Measurements from ENCODE around the gene FARP1.

FARP1 gene, protein sequence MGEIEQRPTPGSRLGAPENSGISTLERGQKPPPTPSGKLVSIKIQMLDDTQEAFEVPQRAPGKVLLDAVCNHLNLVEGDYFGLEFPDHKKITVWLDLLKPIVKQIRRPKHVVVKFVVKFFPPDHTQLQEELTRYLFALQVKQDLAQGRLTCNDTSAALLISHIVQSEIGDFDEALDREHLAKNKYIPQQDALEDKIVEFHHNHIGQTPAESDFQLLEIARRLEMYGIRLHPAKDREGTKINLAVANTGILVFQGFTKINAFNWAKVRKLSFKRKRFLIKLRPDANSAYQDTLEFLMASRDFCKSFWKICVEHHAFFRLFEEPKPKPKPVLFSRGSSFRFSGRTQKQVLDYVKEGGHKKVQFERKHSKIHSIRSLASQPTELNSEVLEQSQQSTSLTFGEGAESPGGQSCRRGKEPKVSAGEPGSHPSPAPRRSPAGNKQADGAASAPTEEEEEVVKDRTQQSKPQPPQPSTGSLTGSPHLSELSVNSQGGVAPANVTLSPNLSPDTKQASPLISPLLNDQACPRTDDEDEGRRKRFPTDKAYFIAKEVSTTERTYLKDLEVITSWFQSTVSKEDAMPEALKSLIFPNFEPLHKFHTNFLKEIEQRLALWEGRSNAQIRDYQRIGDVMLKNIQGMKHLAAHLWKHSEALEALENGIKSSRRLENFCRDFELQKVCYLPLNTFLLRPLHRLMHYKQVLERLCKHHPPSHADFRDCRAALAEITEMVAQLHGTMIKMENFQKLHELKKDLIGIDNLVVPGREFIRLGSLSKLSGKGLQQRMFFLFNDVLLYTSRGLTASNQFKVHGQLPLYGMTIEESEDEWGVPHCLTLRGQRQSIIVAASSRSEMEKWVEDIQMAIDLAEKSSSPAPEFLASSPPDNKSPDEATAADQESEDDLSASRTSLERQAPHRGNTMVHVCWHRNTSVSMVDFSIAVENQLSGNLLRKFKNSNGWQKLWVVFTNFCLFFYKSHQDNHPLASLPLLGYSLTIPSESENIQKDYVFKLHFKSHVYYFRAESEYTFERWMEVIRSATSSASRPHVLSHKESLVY

DNA sequence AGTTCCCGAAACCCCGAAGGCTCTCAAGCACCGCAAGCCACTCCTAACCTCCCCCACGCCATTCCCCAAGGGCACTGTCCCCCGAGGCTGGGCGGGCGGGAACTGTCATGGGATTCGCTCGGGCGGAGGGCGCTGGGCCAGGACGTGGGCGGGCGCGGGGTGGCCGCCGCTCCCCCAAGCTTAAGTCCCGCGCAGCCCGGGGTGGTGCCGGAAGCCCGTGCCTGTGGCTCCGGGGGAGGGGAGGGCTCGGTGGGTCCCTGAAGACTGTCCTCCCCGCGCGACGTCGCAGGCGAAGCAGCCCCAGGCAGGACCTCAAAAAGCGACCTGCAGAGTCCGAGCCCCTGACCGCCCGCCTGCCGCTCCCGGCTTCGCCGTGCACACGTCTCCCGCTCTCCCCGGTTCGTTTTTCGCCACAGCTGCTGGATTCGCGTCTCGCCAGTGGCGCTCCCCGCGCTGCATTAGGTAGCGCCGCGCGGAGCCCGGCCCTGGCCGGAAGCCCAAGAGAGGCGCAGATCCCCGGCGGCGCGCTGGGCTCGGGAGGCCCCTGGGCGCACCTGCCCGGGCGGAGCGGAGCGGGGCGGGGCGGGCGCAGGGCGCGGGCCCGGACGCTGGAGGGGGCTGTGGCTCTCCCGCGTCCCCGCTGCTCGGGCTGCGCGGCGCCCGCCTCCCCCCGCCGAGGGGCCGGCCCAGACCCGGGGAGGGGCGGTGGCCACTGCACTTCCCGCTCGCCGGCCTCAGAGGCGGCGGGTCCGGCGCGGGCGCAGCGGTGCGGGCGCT lies at the start of gene FARP1:
TSS of gene FARP1 (plus strand) at position 715 of the 777 bp plus-strand sequence. CDS start 70,149 bp downstream, outside the sequence.
- TF ChIP-seq, protein P1, sequence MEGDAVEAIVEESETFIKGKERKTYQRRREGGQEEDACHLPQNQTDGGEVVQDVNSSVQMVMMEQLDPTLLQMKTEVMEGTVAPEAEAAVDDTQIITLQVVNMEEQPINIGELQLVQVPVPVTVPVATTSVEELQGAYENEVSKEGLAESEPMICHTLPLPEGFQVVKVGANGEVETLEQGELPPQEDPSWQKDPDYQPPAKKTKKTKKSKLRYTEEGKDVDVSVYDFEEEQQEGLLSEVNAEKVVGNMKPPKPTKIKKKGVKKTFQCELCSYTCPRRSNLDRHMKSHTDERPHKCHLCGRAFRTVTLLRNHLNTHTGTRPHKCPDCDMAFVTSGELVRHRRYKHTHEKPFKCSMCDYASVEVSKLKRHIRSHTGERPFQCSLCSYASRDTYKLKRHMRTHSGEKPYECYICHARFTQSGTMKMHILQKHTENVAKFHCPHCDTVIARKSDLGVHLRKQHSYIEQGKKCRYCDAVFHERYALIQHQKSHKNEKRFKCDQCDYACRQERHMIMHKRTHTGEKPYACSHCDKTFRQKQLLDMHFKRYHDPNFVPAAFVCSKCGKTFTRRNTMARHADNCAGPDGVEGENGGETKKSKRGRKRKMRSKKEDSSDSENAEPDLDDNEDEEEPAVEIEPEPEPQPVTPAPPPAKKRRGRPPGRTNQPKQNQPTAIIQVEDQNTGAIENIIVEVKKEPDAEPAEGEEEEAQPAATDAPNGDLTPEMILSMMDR (IDR thresholded peaks at IDR 0.05; ENCODE audit: low read depth, low read length) = no peak
- DNase-seq (ENCODE audit: low read depth in 2 of 2) = peak; percentile 44 to 73
- H3K4me3 ChIP-seq (replicated peaks in 1 of 2; ENCODE audit: low read depth in 2 of 2, low read length in 2 of 2) = peak within 1 kb of the TSS; percentile 62 to 64

DNA sequence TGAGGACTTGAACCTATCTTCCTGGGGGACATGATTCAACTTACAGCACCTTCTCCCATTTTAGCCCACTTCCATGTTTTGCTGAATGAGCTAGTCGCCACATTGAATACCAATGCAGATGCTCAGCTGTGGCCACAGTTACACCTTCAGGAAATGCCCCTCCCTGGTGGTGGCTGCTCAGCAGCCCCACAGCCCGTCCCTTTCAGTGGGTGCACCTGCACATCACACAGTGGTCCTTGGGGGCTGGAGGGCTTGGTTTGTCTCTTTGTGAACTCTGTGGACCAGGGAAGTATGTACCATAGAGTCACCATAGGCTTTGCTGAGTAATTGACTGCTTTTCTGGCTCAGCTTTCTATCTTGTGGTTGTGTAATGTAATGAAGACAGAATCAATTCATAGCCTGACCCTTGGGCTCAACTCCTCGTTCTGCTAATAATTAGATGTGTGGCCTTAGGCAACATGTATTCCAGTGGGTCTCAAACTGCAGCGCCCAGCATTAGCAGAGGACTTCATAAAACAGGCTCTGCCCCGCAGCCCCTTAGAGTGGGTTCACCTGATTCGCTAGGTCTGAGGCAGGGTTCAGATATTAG lies 48.1 kb upstream of the FARP1 start:
- TF ChIP-seq, protein P1 (IDR thresholded peaks at IDR 0.05; ENCODE audit: low read depth, low read length) = no peak
- DNase-seq (ENCODE audit: low read depth in 2 of 2) = no peak
- no peak overlapping the region for H3K4me3 ChIP-seq (replicated peaks in 1 of 2; ENCODE audit: low read depth in 2 of 2, low read length in 2 of 2)

DNA sequence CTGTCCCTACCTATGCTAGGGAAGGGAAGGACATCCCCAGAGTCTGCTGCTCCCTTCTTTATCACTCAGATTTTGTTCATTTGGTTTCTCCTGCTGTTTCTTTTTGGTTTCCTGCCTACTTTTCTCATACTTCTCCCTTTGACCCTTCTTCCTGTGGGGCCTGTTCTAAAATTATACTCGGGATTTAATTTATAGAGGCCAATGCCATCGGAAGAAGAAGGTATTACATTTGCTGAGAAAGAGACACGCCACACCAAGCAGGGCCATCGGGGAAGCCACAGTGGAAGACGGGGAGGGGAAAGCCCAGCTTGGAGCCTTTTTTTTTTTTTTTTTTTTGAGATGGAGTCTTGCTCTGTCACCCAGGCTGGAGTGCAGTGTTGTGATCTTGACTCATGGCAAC lies 46.8 kb upstream of the FARP1 start:
- DNase-seq (ENCODE audit: low read depth in 2 of 2) = no peak
- H3K4me3 ChIP-seq (replicated peaks in 1 of 2; ENCODE audit: low read depth in 2 of 2, low read length in 2 of 2) = no peak overlapping the region
- TF ChIP-seq, protein P1 (IDR thresholded peaks at IDR 0.05; ENCODE audit: low read depth, low read length) = no peak

DNA sequence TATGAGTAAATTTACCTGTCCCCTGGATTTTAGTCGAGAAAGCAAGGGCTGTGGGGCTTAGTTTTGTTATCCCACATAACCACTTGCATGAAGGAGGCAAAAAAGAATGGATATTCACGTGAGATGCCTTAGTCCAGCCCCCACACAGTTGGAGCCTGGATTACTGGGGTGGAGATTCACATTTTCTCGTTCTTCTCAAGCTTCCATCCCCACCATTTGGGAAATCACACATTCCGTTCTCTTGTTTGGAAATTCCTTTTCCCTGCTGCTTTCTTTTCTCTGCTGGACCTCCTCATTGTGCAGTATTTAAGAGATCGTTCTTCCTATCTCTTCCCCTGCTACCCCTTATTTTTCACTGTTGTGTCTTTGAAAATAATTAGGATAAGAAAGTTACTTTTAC lies 45.1 kb upstream of the FARP1 start:
- no peak overlapping the region for H3K4me3 ChIP-seq (replicated peaks in 1 of 2; ENCODE audit: low read depth in 2 of 2, low read length in 2 of 2)
- DNase-seq (ENCODE audit: low read depth in 2 of 2) = no peak
- TF ChIP-seq, protein P1 (IDR thresholded peaks at IDR 0.05; ENCODE audit: low read depth, low read length) = no peak

DNA sequence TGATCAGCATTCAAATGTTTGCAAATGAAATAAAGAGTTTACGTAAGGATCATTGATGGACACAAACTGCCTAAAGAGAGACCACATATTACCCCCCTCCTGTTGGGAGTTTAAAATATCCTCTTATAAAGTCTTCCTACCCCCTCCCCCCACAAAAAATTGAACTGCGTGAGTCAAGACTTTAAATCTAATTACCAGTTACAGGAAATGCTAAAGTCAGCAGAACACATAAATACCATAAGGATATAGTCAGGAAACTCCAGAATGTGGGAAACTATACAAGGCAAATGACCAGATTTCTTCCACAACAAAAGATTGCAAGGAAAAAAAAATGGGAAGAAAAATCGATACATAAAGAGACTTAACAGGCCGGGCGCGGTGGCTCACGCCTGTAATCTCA lies 44.4 kb upstream of the FARP1 start:
- no peak overlapping the region for H3K4me3 ChIP-seq (replicated peaks in 1 of 2; ENCODE audit: low read depth in 2 of 2, low read length in 2 of 2)
- peak in 1 of 2 donors; percentile 18 for DNase-seq (ENCODE audit: low read depth in 2 of 2)
- TF ChIP-seq, protein P1 (IDR thresholded peaks at IDR 0.05; ENCODE audit: low read depth, low read length) = no peak

DNA sequence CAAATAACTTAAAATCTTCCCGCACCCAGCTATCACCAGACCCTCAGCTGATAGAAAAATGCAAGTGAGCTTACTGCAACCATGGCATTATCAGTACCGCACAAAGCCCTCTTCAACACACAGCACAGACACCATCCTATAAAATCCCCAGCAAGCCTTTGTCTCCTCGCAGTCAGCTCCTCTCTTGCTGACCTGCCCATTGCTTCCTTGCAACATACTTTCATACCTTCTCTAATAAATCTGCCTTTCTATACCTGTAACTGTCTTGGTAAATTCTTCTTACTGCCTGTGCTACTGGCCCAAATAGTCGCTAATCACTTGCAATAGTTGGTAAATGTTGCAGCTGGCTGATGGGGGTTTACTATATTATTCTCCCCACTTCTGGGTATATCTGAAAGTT lies 43.3 kb upstream of the FARP1 start:
- TF ChIP-seq, protein P1 (IDR thresholded peaks at IDR 0.05; ENCODE audit: low read depth, low read length) = no peak
- DNase-seq (ENCODE audit: low read depth in 2 of 2) = no peak
- no peak overlapping the region for H3K4me3 ChIP-seq (replicated peaks in 1 of 2; ENCODE audit: low read depth in 2 of 2, low read length in 2 of 2)
